Memory B cell (primary cell): ENCODE data around the gene ZCCHC24.

Experiments
- ATAC-seq: fragments of 150-1000 bp; cut with Tn5 transposase; 2 replicates; pipeline ENCODE4 v1.10.0; 2021; ENCODE audit warnings: low read depth, mild to moderate bottlenecking, moderate library complexity
- DNase-seq, 2 donors: peaks; one replicate each; pipeline ENCODE4 v3.0.0; 2022; ENCODE audit warnings: low spot score in 2 of 2
- H3K27ac Mint-ChIP-seq: one replicate; pipeline ENCODE4 v1.8.0; 2022; ENCODE audit warnings: mild to moderate bottlenecking, moderate library complexity, mixed read lengths
- H3K27me3 Mint-ChIP-seq: one replicate; pipeline ENCODE4 v1.8.0; 2022; ENCODE audit warnings: mixed read lengths
- H3K36me3 Mint-ChIP-seq: one replicate; pipeline ENCODE4 v1.8.0; 2022; ENCODE audit warnings: mild to moderate bottlenecking, mixed read lengths
- H3K4me1 Mint-ChIP-seq: one replicate; pipeline ENCODE4 v1.8.0; 2022; ENCODE audit warnings: mixed read lengths
- H3K4me3 Mint-ChIP-seq: one replicate; pipeline ENCODE4 v1.8.0; 2022; ENCODE audit warnings: mild to moderate bottlenecking, moderate library complexity, mixed read lengths
- H3K9me3 Mint-ChIP-seq: one replicate; pipeline ENCODE4 v1.8.0; 2022; ENCODE audit warnings: mixed read lengths

The ZCCHC24 gene

DNA sequence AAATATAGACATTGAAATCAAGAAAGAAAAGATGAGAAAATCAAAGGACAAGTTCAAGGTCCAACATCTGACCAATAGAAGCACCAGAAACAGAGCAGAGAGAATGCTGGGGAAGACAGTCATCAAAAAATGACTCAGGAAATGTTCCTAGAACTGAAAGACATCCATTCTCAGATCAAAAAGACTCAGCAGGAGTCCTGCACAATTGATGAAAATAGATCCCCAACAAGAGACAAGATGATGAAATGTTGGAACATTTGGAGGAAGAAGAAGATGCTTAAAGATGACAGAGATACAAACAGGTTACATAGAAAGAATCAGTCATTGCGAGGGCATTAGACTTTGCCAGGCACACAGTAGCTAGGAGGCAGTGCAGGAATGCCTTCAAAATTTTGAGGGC is 36.9 kb upstream of the ZCCHC24 start:
- no peak overlapping the region for H3K4me3 Mint-ChIP-seq
- H3K27ac Mint-ChIP-seq: no peak overlapping the region
- no peak for DNase-seq
- H3K9me3 Mint-ChIP-seq: peaks cover 6% of the 10 kb centered on the region
- H3K36me3 Mint-ChIP-seq: no peaks in the 10 kb centered on the region
- no peak for ATAC-seq
- peaks cover 6% of the 10 kb centered on the region for H3K27me3 Mint-ChIP-seq
- no peaks in the 10 kb centered on the region for H3K4me1 Mint-ChIP-seq

DNA sequence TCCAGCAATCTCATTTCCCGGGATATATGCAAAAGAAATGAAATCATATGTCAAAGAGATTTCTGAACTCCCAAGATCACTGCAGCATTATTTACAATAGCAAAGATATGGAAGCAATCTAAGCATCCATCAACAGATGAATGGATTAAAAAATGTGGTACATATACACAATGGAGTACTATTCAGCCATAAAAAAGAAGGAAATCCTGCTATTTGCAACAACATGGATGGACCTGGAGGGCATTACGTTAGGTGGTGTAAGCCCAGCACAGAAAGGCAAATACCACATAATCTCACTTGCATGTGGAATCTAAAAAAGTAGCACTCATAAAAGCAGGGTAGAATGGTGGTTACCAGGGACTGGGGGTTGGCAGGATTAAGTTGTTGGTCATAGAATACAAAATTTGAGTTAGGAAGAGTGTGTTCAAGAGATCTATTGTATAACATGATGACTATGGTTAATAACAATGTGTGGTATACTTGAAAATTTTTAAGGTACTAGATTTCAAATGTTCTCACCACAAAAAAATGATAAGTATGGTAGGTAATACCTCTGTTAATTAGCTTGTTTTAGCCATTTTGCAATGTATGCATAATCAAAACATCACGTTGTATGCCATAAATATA is 34.0 kb upstream of the ZCCHC24 start:
- Mint-ChIP-seq H3K4me3 (no peak overlapping the region), H3K4me1 (no peaks in the 10 kb centered on the region), H3K27me3 (peaks cover 13% of the 10 kb centered on the region), H3K9me3 (peaks cover 6% of the 10 kb centered on the region), H3K36me3 (no peaks in the 10 kb centered on the region), H3K27ac (no peak overlapping the region)
- no peak for DNase-seq
- no peak for ATAC-seq

DNA sequence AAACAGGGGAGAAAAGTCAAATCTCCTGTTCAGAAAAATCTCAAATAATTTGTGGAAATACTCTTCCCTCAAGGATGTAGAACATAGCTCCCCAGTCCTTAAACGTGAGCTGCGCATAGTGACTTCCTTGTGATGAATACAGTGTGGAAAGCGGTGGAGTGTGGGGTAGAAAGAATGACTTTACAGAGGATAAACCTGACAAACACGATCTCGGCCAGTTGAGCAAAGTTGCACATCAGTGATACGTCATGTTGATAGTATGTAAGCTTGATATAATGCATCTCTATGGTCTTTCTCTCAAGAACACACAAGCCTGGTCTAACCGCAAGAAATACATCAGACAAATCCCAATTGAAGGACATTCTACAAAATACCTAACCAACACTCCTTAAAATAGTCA is 32.0 kb upstream of the ZCCHC24 start:
- no peak overlapping the region for H3K4me3 Mint-ChIP-seq
- H3K27me3 Mint-ChIP-seq: peaks cover 15% of the 10 kb centered on the region

DNA sequence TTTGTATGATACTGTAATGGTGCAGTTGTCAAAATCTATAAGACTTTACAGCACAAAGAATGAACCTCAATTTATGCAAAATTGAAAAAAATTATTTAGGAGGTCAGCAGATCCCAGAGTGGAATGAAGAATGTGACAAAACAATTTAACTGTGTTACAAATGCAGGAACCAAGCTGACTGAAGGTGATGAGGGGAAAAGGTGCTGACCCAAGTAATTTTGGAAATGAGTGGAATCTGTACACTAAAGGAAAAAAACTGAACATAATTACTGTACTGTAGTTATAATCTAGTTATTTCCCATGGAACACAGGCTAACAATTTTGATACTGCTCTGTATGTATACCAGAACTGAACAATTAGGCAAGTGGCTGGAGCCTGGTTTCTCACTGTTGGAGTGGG is 31.2 kb upstream of the ZCCHC24 start:
- ATAC-seq (no peak), DNase-seq (no peak)
- Mint-ChIP-seq H3K27ac (no peak overlapping the region), H3K9me3 (peaks cover 6% of the 10 kb centered on the region), H3K27me3 (peaks cover 17% of the 10 kb centered on the region), H3K36me3 (no peaks in the 10 kb centered on the region), H3K4me3 (no peak overlapping the region), H3K4me1 (no peaks in the 10 kb centered on the region)

More for the DNA sequence above, 32.0 kb upstream of the ZCCHC24 start:
- Mint-ChIP-seq H3K36me3 (no peaks in the 10 kb centered on the region), H3K4me1 (no peaks in the 10 kb centered on the region), H3K27ac (no peak overlapping the region), H3K9me3 (peaks cover 6% of the 10 kb centered on the region)
- DNase-seq (no peak), ATAC-seq (no peak)

DNA sequence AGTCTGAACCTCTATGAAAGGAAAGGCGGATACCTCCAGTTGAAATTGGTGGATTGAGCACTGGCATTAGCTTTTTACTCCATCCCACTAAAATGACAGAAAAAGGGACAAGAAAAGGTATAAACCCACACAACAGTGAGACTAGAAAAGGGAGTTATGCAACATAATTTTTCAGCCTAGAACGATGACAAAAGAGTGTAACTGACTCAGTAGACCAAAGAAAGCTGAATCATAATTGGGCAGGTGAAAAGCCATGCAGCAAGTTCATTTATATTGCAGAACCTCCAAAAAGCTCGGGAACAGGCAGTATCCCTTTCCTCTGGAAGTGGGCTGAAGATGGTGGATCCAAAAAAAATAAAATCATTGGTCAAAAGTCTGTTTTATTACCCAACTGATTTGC is 30.5 kb upstream of the ZCCHC24 start:
- Mint-ChIP-seq H3K4me3 (no peak overlapping the region), H3K27me3 (peaks cover 19% of the 10 kb centered on the region), H3K27ac (no peak overlapping the region), H3K36me3 (no peaks in the 10 kb centered on the region), H3K9me3 (peaks cover 4% of the 10 kb centered on the region), H3K4me1 (no peaks in the 10 kb centered on the region)
- ATAC-seq: no peak
- DNase-seq: no peak

DNA sequence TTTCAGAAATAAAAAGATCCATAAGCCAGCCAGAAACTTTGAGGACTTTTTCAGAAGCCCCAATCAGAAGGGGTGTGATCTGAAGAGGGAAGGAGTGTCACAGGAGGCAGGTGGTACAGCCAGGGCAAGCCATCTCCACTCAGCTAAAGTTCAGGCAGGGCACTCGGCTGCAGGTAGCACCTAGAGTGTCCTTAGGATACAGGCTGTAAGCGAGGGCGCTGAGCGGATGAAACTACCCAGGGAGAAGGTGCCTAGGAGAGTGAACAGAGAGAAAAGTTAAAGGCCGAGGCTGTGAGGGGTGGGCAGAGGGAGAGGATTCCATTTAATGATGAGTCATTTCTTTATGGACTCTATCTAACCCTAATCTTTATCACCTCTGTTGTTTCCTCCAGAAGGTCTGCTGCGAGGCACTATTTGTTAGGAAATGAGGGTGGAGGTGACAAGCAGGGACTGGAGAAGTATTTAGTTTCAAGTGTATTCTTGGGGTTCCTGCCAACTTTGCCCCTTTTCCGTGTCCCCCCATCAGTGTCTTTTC is 29.8 kb upstream of the ZCCHC24 start:
- H3K27me3 Mint-ChIP-seq: peaks cover 19% of the 10 kb centered on the region
- no peak for ATAC-seq

DNA sequence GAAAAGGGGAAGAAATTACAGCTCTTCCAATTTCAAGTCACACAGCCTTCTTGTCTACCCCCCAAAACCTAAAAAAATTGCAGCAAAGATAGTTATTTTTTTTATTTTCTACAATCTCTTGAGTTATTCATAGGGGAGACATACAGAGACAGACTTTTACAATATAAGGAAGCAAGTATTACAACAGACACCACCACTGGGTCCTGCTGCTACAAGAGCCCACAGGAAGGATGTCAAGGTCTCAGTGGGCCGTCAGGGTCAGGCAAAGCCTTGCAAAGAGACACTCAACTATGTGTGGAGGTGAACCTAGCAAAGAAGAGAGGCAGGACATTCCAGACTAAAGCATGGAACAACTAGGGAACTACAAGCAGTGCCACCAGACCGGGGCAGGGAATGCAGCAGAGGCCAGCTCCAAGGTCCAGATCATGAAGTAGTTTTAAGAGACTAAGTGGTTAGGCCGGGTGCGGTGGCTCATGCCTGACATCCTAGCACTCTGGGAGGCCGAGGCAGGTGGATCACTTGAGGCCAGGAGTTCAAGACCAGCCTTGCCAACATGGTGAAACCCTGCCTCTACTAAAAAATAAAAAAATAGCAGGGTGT is 28.2 kb upstream of the ZCCHC24 start:
- peaks cover 17% of the 10 kb centered on the region for H3K27me3 Mint-ChIP-seq
- no peak overlapping the region for H3K4me3 Mint-ChIP-seq
- DNase-seq (no peak), ATAC-seq (no peak)
- H3K27ac Mint-ChIP-seq: no peak overlapping the region
- no peaks in the 10 kb centered on the region for H3K4me1 Mint-ChIP-seq
- no peaks in the 10 kb centered on the region for H3K36me3 Mint-ChIP-seq
- no peaks in the 10 kb centered on the region for H3K9me3 Mint-ChIP-seq

More for the DNA sequence above, 29.8 kb upstream of the ZCCHC24 start:
- no peak for DNase-seq
- Mint-ChIP-seq H3K4me3 (no peak overlapping the region), H3K36me3 (no peaks in the 10 kb centered on the region), H3K9me3 (peaks cover 4% of the 10 kb centered on the region), H3K27ac (no peak overlapping the region), H3K4me1 (no peaks in the 10 kb centered on the region)

DNA sequence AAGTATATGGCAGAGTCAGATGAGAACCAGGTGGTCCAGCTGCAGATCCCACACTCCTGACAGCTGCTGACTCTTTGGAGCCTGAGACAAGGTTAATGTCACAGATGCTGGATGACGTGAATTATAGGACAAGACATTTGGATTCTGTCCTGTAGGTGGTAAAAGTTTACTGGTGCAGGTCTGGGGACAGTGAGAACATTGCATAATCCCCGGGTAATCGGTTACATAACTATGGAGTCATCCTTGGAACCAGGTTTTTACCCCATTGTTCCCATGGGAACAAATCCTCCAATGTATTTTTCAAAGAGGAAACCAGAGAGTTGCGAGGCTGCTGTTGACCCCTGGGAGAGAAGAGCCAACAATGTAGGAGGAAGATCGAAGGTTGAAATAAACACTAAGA is 27.5 kb upstream of the ZCCHC24 start:
- DNase-seq (no peak), ATAC-seq (no peak)
- Mint-ChIP-seq H3K27me3 (peaks cover 17% of the 10 kb centered on the region), H3K4me1 (no peaks in the 10 kb centered on the region), H3K4me3 (no peak overlapping the region), H3K9me3 (no peaks in the 10 kb centered on the region), H3K27ac (no peak overlapping the region), H3K36me3 (no peaks in the 10 kb centered on the region)

DNA sequence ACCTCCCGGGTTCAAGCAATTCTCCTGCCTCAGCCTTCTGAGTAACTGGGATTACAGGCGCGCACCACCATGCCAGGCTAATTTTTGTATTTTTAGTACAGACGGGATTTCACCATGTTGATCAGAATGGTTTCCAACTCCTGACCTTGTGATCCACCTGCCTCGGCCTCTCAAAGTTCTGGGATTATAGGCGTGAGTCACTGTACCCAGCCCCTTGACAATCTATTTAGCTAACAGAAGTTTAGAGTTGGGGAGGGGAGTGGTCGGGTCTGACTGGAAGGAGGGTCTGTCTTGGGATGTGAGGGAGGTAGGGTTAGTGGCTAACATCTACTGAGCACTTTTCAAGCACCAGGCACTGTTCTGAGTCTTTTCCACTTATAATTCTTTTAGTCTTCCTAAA is 27.0 kb upstream of the ZCCHC24 start:
- Mint-ChIP-seq H3K27me3 (peaks cover 15% of the 10 kb centered on the region), H3K4me3 (no peak overlapping the region), H3K36me3 (no peaks in the 10 kb centered on the region), H3K4me1 (peaks cover 1% of the 10 kb centered on the region), H3K9me3 (no peaks in the 10 kb centered on the region), H3K27ac (no peak overlapping the region)
- no peak for DNase-seq
- no peak for ATAC-seq

DNA sequence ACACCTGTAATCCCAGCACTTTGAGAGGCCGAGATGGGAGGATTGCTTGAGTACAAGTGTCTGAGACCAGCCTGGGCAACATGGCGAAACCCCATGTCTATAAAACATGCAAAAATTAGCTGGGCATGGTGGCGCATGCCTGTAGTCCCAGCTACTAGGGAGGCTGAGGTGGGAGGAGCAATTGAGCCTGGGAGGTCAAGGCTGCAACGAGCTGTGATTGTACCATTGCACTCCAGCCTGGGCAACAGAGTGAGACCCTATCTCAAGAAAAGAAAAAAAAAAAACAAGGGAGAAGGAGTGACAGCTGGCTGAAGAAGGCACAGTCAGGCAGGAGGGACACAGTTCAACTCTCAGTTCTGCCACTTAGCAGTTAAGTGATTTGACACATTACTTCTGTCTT is 26.4 kb upstream of the ZCCHC24 start:
- Mint-ChIP-seq H3K27me3 (peaks cover 14% of the 10 kb centered on the region), H3K4me1 (peaks cover 2% of the 10 kb centered on the region), H3K4me3 (no peak overlapping the region), H3K9me3 (no peaks in the 10 kb centered on the region), H3K36me3 (no peaks in the 10 kb centered on the region), H3K27ac (no peak overlapping the region)
- no peak for ATAC-seq
- DNase-seq: no peak

DNA sequence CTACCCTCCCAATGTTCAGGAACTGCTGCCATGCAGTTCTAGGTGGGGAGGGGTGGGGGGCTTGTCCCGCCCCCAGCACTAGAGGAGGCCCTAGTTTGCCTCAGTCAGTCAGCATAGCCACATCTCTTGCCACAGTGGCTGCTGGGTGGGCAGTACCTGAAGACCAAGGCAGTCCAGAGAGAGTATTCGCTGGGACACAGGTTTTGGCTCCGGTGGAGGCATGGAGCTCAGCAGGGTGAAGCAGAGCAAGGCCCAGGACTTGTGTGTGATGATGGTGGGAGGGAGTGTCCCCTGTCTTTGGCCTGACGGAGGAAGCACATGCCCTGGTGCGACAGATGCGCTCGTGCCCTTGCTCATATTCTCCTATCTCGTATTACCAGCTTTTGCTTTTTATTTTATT is 24.7 kb upstream of the ZCCHC24 start:
- Mint-ChIP-seq H3K27ac (no peak overlapping the region), H3K4me1 (peaks cover 2% of the 10 kb centered on the region), H3K4me3 (no peak overlapping the region), H3K9me3 (no peaks in the 10 kb centered on the region), H3K36me3 (no peaks in the 10 kb centered on the region), H3K27me3 (peaks cover 9% of the 10 kb centered on the region)
- DNase-seq: no peak
- no peak for ATAC-seq

DNA sequence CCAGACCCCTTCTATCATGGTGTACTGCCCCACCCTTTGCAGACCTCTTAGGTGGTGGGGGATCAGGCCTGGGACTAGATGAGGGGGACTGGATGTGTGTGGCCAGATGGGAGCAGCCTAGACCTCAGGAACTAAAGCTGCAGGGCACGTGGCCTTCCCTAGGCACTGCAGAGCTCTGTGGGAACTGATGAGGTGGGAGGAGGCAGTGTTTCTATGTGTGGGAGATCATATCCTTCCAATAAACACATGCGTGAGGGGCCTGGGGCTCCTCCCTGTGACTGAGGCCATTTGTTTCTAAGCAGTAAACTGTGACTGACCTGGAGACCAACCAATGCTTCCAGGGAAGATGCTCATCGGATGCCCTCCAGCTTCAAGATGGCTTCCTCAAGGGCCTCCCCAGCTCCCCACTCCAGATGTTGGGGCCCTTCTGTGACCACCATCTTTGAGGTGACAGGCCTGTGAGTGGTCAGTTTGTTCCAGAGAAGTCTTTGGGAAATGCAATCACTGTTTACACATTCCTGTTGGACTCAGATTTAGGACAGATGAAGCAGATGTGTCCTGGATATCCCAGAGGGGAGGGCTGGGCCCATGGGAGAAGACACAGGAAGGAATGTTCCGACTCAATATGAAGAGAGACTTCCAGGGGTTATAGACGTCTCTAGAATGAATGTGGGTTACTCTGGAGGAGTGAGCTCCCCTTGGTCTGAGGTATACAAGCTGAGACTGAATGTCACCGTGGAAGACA is 23.6 kb upstream of the ZCCHC24 start:
- H3K9me3 Mint-ChIP-seq: no peaks in the 10 kb centered on the region
- no peak overlapping the region for H3K4me3 Mint-ChIP-seq
- ATAC-seq: no peak
- H3K27ac Mint-ChIP-seq: no peak overlapping the region
- H3K4me1 Mint-ChIP-seq: peaks cover 2% of the 10 kb centered on the region
- peaks cover 10% of the 10 kb centered on the region for H3K27me3 Mint-ChIP-seq
- no peaks in the 10 kb centered on the region for H3K36me3 Mint-ChIP-seq
- no peak for DNase-seq

DNA sequence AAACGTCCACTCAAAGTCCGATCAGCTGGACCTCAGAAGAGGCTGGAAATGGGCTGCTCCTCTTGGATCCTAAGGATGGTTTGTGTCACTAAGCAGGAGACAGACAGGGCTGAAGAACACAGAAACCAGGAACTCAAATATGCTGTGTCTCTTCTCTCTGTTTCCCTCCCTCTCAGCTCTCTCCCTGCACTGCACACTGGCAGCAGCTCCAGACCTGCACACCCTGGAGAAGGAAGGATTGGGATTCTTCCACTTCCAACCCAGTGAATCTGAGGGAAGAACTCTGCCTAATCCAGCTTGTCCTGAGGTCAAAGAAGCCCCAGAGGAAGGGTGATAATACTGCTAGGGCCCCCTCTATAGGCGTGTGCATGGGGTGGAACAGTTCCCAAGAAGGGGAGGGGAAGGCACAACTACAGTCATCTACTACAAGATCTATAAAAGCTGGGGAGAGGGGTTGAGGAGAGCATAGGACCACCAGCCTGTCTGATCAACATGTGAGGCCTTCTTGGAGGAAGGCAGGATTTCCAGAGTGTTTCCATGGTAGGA is 22.7 kb upstream of the ZCCHC24 start:
- Mint-ChIP-seq H3K4me3 (no peak overlapping the region), H3K27ac (no peak overlapping the region), H3K4me1 (peaks cover 2% of the 10 kb centered on the region), H3K36me3 (no peaks in the 10 kb centered on the region), H3K9me3 (no peaks in the 10 kb centered on the region), H3K27me3 (peaks cover 8% of the 10 kb centered on the region)
- no peak for ATAC-seq
- DNase-seq: no peak

DNA sequence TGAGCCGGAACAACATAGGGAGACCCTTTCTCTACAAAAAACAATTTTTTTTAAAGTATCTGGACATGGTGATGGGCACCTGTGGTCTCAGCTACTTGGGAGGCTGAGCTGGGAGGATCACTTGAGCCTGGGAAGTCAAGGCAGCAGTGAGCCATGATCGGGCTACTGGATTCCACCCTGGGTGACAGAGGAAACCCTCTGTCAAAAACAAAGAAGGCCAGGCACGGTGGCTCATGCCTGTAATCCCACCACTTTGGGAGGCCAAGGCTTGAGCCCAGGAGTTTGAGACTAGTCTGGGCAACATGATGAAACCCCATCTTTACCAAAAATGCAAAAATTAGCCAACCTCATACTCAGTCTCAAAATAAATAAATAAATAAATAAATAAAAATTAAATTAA is 19.9 kb upstream of the ZCCHC24 start:
- no peaks in the 10 kb centered on the region for H3K9me3 Mint-ChIP-seq
- H3K27me3 Mint-ChIP-seq: peaks cover 4% of the 10 kb centered on the region
- ATAC-seq: no peak
- H3K4me3 Mint-ChIP-seq: no peak overlapping the region
- H3K36me3 Mint-ChIP-seq: no peaks in the 10 kb centered on the region
- peaks cover 2% of the 10 kb centered on the region for H3K4me1 Mint-ChIP-seq
- DNase-seq: no peak
- H3K27ac Mint-ChIP-seq: no peak overlapping the region
